Daoy (cell line): ENCODE data around the gene DMXL1. TPM values are rescaled to one million over a fixed set of nuclear protein-coding genes. Genes with fewer than 3 reads are reported as not detected.
"Not testable (repeated sequence)": the region's sequence is repeated elsewhere in the genome, so short reads cannot be mapped to it uniquely, and the experiment has no call there.

Source experiments
- DNase-seq: peaks from one replicate; pipeline ENCODE4 v3.0.0-alpha.2; 2015; ENCODE audit warnings: low read depth
- total RNA-seq: library from RNA; depleted of rRNA; stranded (reverse); fragments of >200 nt; shearing (Covaris generic); gene quantifications from 2 replicates; pipeline ENCODE4 v1.2.3, GENCODE V29; 2014

DMXL1 gene
- total RNA-seq, 1 experiment from 2014 or later: 23.6 TPM

DNA sequence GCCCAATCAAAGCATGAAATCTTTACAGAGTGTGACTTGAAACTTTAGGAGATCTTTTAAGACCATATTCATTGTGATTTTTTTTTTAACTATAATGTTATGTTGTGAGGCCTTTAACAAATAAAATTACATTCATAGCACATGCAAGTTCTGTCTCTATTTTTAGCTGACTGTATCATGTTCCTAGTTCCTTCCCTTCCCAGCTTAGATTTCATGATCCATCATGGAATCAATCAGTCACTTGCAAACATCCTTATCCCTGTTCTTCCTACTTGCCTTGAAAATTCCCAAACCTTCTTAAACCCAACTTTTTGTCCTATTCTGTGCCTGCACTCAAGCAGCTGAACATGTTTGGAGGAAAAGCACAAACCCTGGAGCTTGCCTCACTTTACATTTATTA lies 141.8 kb downstream of the DMXL1 start:
- DNase-seq: no peak

DNA sequence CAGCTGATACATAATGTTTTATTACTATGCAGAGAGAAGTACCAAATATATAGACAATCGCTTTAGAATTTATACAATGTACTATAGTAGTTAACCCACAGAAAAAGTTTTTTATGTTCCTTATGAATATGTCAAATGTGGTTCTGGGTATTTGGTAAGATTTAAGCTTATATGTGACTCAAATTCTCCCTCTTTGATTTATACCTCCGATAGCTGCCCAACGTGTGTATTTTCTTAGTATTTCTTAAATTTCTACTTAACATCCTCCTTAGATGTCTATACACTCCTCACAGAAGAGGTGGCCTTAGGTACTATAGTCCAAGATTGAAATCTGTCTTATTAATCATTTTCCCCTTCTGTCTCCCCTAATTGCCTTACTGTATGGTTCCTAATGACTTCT lies 146.3 kb downstream of the DMXL1 start:
- DNase-seq: no peak

DNA sequence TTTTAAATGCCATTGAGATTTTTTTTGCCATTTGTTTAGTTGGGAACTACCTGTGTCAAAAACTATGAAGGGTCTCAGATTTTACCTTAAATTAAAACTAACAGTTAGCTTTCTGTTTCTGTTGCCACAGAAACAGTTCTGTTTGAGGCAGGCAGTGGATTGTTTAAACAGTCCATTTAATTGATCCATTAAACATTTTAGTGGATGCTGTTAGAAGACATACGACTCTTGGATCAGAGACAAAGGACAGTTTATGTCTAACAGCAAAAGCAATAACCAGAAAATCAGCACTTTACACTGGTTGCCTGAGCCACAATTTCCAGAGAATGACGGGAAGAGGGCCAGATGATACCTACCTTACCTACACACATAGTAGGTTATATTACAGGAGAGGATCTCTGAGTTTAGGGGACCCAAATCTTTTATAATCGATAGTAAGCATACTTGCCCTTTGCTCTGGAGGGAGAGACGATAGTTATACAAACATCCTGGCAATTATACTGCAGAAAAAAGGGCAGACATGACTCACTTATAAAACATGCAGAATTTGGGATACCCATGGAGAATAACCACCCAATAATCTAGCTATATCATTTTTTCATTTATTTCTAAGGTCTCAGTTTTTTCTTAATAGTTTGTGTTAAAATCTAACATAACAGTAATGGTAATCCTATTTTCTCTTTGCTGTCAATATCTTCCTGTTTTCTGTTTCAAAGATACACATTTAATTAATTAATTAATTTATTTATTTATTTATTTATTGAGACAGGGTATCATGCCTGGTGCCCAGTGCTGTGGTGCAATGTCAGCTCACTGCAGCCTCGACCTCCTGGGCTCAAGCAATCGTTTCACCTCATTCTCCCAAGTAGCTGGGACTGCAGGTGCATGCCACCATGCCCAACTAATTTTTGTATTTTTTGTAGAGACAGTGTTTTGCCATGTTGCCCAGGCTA lies 148.2 kb downstream of the DMXL1 start:
- DNase-seq: peak; percentile 14

DNA sequence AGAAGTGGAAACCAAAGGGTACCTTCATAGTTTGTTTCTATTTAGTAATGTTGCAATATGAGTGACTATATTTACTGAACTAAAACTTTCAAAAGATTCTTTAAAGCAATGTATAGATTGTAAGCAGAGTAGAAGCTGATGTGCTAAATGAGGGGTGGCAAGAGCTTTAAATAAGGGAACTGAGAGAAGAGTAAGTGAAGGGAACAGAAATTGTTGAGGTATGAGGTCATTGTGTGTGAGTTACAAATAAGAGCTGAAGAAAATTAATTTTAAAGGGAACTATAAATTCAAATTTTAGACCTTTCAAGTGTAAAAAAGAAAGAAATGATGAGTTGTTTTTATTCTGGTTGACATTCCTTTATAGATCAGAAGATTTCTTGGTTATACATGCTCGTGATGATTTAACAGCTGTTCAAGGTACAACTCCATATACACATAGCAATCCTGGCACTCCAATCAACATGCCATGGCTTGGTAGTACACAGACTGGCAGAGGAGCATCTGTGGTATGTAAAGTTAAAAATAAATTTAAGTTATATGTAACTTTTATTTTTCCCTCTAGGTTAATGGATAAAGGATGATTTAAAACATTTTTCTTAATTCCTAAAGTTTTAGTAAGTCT lies 149.8 kb downstream of the DMXL1 start:
- no peak for DNase-seq

DNA sequence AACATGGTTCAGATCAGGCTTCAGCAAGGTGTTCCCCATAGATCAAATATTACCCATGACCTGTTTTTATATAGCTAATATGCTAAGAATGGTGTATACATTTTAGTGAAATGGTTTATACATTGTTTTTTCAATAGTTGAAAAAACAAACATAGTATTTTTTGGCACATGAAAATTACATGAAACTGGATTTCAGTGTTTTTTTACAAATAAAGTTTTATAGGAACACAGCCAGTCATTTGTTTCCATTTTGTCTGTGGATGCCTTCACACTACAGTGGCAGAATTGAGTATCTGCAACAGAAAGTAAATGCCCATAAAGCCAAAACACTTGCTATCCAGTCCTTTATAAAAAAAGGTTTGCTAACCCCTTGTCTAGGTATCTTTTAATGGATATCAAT lies 150.4 kb downstream of the DMXL1 start:
- no peak for DNase-seq

DNA sequence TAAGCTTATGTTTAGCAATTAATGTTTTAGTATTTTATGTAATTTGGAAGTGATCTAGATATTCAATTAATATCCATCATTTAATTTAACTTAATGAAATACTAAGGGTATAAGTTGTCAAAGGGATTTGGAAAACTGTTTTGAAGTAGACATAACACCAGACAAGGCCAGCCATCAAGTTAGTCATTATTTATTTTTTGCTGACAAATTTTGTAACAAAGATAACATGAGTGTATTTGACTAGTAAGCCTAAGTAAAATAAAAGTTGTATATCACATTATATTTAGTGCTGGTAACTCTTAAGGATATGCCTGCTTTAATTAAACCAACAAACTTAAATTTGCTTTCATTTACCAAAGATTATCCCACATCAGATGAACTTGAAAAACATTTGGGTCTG lies 159.1 kb downstream of the DMXL1 start:
- no peak for DNase-seq

DNA sequence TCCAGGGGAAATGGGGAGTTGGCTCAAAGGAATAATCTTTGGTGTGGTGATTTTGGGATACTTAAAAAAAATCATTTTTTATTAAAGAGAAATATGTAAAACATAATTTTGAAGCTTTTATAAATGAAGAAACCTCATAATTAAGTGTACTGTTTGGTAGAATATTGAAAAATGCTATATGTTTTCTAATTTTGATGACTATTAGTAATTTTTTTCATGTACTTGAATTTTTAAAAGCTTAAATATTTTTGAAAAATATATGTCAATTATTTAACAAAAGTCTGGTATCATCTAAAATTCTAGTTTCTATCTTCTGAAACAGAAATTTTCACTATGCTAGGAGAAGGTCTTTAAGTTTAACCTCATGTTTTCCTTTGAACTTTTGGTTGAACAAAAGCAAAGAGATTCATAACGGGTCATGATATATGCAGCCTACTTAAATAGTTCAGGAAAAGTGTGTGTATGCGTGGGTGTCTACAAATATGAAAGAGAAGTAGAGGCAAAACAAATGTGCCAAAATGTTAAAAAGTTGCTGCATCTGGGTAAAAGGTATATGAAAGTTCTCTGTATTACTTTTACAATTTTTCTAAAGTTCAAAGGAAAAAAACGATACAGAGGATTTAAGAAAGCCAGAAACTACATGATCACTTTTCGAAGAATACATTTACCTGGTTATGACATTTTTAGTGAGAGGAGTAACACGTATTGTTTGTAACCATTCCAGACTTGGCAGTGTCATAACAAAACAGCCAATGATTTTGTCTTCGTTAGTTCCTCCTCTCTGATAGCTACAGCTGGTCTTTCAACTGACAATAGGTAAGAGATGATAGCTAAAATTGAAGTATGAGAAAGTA lies 167.6 kb downstream of the DMXL1 start:
- no peak for DNase-seq

DNA sequence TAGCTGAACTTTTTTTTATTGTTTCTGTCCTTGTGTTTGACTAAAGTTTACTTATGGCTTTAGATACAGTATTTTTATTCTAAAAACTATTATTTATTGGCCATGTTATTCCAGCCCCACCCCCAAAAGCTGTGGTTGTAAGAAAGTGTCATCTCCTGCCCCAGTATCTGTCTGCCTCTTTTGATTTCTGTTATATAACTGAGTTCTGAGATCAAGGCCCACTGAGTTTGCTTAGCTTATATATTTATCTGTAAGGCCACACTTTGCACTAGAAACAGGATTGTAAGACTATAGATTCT lies 168.2 kb downstream of the DMXL1 start:
- DNase-seq: no peak

DNA sequence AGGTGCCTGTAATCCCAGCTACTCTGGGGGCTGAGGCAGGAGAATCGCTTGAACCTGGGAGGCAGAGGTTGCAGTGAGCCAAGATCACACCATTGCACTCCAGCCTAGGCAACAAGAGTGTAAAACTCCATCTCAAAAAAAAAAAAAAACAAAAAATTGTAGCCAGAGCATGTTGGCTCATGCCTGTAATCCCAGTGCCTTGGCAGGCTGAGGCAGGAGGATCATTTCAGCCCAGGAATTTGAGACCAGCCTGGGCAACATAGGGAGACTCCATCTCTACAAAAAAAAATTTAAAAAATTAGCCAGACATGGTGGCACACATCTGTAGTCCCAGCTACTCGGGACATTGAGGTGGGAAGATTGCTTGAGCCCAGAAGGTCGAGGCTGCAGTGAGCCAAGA lies 168.9 kb downstream of the DMXL1 start:
- DNase-seq: not testable (repeated sequence)

DNA sequence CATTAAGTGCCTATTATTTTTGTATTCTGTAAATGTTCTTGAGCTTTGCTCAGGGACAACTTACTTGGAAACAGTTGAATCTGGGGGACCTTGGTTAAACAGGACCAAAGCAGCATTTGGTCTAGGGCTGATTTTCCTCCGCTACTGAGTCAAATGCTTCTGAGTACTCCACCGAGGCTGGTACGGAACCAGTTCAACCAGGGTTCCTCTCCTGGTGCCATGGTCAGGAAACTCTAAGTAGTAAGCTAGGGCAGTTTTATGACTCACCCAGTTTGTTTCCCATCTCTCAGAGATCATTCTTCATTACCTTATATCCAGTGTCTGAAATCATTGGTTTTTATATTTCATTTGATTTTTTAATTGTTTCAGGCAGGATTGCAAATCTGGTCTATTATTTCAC lies 173.0 kb downstream of the DMXL1 start:
- no peak for DNase-seq

DNA sequence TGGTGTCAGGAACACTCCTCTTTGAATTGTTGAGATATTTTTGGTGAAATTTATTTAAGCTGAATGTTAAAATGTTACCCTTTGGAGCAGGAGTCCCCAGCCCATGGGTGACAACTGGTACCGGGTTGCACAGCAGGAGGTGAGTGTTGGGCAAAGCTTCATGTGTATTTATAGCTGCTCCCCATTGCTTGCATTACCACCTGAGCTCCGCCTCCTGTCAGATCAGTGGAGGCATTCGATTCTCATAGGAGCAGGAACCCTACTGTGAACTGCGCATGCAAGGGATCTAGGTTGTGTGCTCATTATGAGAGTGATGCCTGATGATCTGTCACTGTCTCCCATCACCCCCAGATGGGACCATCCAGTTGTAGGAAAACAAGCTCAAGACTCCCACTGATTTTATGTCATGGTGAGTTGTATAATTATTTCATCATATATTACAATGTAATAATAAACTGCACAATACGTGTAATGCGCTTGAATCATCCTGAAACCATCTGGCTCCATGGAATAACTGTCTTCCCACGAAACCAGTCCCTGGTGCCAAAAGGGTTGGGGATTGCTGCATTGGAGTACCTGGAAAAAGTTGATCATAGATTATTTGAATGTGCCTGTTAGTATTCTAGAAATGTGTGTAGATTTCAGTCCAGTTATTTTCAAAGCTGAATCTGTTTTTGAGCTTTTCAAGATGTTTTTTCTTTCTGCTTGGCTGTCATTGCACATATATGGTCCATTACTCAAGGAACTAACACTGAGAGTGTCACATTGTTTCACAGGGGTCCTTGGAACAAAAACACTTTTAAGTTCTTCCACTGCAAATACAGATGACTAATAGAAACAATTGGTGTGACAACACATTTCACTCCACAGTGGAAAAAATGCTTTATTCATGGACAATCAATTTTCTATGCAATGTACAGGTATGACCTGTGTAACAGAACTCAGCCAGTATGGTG lies 180.3 kb downstream of the DMXL1 start:
- no peak for DNase-seq

DNA sequence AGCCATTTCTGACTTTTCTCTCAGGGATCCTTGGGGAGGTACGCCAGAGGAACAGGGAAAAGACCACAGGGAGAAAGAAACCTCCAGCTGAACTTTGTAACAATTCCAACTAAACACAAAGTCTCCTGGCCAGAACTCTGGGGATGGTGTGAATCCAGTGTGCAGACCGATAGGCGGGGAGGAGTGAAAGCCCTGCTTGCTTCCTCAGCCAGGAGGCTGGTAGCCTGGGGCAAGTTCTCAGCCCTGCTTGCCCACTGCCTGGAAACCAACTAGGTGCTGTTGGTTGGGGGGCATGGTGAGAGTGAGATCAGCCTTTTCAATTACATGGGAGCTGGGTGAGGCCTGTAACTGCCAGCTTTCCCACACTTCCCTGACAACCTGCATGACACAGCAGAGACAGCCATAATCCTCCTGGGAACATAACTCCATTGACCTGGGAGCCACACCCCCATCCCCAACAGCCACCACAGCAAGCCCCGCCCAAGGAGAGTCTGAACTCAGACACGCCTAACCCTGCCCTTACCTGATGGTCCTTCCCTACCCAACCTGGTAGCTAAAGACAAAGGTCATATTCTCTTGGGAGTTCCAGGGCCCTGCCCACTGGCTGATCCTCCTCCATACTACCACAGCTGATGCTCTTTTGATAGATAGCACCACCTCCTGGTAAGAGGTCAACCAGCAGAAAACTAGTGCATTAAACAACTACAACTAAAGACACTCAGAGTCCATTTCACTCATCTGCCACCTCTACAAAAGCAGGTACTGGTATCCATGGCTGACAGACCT lies 184.9 kb downstream of the DMXL1 start:
- peak; percentile 16 for DNase-seq

DNA sequence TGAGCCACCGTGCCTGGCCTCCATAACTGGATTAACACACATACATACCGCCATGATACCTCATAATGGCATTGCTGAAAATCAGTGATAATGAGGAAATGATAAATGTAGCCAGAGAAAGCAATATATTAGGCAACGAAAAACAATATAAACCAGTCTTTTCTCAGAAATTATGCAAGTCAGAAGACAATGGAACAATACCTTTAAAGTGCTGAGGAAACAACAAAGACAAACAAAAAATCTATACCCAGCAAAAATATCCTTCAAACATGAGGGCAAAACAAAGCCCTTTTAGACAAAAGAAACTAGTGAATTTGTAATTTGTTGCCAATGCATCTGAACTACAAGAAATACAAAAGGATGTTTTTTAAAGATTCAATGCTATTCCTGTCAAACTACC lies 186.7 kb downstream of the DMXL1 start:
- DNase-seq: no peak

DNA sequence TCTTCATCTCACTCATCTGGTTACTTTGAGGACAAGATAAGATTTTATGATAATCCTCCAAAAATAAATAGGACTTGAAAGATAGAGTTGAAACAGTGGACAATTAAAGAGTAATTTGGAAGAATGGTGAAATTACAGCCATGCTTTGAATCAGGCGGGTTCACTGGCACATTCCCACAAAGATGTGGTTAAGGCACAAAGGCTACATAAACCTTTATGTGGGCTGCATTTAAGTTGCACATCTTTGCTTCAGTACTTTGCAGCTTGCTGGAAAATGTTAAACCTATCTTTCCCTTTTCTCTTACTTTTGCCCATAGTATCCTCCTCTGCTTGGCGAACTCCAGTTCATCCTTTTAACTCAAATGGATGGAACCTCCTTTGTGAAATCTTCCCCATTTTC lies 192.8 kb downstream of the DMXL1 start:
- no peak for DNase-seq

DNA sequence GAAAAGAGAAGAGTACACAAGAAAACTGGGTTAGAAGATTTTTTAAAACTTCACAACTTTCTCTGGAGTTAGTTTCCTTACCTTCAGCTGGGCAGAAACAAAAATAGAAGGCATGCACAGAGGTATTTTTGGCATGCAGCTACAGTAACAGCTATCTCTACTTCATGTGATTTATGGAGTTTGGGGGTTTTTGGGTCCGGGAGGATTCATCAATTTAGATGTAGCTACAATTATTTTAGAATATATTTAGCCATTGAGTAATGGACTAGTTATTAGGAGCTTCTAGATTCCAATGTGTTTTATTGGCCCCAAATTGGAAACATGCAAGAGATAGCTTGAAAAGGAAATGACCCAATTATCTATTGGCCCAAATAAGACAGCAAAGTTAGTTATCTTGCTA lies 193.3 kb downstream of the DMXL1 start:
- DNase-seq: no peak

DNA sequence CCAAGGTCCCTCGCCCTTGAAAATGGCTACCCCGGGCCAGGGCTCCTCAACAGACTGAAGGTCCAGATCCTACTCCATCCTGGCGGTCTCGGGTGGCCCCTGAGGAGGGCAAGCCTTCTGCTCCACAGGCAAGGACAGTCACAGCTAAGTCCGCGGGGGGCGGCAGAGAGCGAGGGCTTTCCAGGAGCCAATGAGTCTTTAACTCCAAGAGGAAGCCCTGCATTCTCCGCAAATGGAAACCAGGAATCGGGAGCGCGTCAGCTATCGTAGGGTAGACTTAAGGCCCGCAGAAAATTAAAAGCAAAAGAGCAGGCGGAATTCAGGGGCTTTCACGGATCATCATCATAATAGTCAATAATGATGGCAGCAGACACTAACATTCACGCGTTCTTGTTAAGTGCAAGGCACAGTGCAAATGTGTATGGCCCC lies 197.1 kb downstream of the DMXL1 start:
- DNase-seq: peak; percentile 94

DNA sequence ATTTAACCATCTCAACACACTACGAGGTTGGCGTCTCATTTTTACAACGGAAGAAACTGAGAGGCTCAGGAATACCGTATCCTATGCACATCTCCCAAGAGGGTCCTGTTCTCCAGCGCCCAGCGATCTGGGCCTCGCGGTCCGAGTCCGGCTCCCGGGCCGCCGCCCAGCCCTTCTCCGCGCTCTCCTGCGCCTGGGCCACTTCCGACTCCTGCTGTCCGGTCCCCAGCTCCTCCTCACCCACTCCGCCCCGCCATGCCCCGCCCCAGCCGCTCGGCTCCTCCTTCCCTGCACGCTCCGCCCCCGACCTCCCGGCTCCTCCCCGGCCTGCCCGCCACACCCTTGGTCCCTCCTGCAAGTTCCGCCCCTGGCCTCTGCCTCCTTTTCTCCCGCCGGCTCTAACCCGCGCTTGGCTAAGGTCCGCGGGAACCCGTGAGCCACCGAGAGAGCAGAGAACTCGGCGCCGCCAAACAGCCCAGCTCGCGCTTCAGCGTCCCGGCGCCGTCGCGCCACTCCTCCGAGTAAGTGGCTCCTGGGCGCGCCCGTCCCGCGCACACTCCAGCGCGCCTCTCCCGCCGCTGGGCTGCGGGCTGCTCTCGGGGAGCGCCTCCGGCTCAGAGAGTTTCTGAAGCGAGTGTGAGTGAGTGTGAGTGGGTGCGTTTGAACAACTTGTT lies 197.6 kb downstream of the DMXL1 start:
- peak; percentile 98 for DNase-seq

DNA sequence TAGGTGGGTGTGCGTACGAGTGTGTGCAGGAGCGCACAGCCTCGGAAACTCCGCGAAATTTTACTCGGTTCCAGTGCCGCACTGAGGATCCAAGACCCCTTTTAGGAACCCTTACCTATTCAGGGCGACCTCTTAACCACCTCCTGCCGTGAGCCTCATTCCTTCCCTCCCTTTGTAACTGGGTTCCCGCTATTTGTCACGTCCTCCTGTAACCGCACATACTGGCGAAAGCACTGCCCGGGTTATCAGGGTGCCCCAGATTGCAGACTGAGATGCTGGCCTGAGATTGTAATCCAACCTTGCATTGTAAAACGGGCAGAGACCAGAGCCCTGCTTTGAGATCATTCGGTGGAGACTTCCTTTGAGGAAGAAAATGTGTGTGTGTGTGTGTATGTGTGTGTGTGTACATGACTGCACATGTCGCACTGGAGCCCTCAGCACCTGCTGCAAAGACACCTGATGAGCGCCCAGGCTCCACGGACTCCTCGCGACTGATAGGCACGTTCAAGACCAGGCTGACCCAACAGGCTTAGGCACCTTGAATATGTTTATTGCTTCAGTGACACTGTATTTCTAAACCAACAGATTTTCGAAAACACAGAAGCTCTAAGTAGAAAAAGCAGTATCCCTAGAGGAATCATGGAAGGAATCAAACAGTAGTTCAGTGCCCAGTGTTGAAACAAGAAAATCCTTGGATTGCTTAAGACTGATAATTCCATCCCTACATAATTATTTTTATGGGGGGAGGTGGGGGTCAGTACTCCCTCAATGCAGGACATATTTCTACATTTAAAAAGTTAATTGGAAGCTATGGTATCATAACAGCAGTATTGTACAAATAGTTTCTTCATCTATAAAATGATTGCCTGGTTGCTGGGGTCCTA lies 198.4 kb downstream of the DMXL1 start:
- DNase-seq: peak; percentile 47

DNA sequence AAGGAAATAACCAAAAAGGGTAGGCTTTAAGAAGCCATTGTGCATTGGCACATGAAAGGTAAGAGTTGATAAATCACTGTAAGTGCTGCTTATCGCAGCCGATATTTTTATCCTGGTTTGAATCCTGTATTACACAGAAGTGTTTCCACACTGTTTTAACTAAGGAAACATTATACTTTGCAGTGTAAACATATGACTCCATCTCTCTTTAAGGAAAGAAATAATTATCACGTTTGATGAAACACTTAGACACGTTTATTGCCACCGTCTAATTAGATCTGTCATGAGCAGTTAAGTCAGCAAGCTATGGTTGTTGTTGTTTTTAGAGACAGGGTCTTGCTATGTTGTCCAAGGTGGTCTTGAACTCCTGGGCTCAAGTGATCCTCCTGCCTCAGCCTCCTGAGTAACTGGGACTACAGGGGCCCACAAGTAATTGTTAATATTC lies 199.3 kb downstream of the DMXL1 start:
- no peak for DNase-seq
